Liver (tissue), 9 donors: Measurements from ENCODE around the gene CPLANE2. TPM values are rescaled to one million over a fixed set of nuclear protein-coding genes. Genes with fewer than 3 reads are reported as not detected.

Experiments used
- DNase-seq: peaks from one replicate; pipeline ENCODE4 v3.0.0-alpha.2; 2017; ENCODE audit warnings: low spot score
- H3K27ac ChIP-seq, 2 donors: one replicate each; pipeline ENCODE4 v1.7.0; 2013; ENCODE audit warnings: inconsistent platforms in 2 of 2, low read length in 2 of 2, control low read depth in 1 of 2, low read depth in 1 of 2, mild to moderate bottlenecking in 1 of 2
- H3K27me3 ChIP-seq, 4 donors: one replicate each; pipeline versions ENCODE4 v1.6.1 to v1.7.0; 2013; ENCODE audit warnings: low read length in 3 of 4, inconsistent platforms in 1 of 4, mild to moderate bottlenecking in 1 of 4, moderate library complexity in 1 of 4; ENCODE audit not compliant: control insufficient read depth in 4 of 4, insufficient read depth in 4 of 4
- H3K36me3 ChIP-seq, 4 donors: one replicate each; pipeline versions ENCODE4 v1.6.1 to v1.7.0; 2013; ENCODE audit warnings: low read length in 3 of 4, mild to moderate bottlenecking in 3 of 4, low read depth in 1 of 4, moderate library complexity in 1 of 4; ENCODE audit not compliant: control insufficient read depth in 4 of 4, insufficient read depth in 3 of 4
- H3K4me1 ChIP-seq, 4 donors: one replicate each; pipeline versions ENCODE4 v1.6.1 to v1.7.0; 2013; ENCODE audit warnings: low read length in 3 of 4, mild to moderate bottlenecking in 3 of 4, moderate library complexity in 1 of 4; ENCODE audit not compliant: control insufficient read depth in 4 of 4, insufficient read depth in 4 of 4
- H3K4me3 ChIP-seq, 3 donors: one replicate each; pipeline versions ENCODE4 v1.6.1 to v1.7.0; 2013; ENCODE audit warnings: low read length in 3 of 3, control low read depth in 1 of 3, low read depth in 1 of 3, mild to moderate bottlenecking in 1 of 3
- H3K9ac ChIP-seq, 2 donors: one replicate each; pipeline ENCODE4 v1.7.0; 2013; ENCODE audit warnings: low read length in 2 of 2, mild to moderate bottlenecking in 2 of 2, moderate library complexity in 2 of 2, control low read depth in 1 of 2, low read depth in 1 of 2
- H3K9me3 ChIP-seq, 4 donors: one replicate each; pipeline versions ENCODE4 v1.6.1 to v1.7.0; 2013; ENCODE audit warnings: low read length in 3 of 4; ENCODE audit not compliant: control insufficient read depth in 4 of 4
- EGR1 ChIP-seq, 2 donors: IDR thresholded peaks; 2 replicates each; pipeline ENCODE4 v1.6.1; 2016 to 2018; ENCODE audit warnings: antibody characterized with exemption in 2 of 2, low read depth in 2 of 2
- FOXA1 ChIP-seq: IDR thresholded peaks from 2 replicates; pipeline ENCODE4 v1.6.1; 2016; ENCODE audit warnings: antibody characterized with exemption
- FOXA2 ChIP-seq: IDR thresholded peaks from 2 replicates; pipeline ENCODE4 v1.6.1; 2016; ENCODE audit warnings: antibody characterized with exemption
- GABPA ChIP-seq, 2 donors: IDR thresholded peaks in 1 of 2; conservative IDR thresholded peaks in 1 of 2; 2 replicates each; pipeline ENCODE4 v1.6.1; 2016; ENCODE audit warnings: antibody characterized with exemption in 2 of 2, mild to moderate bottlenecking in 1 of 2, moderate library complexity in 1 of 2
- HNF4A ChIP-seq, 2 donors: conservative IDR thresholded peaks; 2 replicates each; pipeline ENCODE4 v1.6.1; 2016; ENCODE audit warnings: antibody characterized with exemption in 2 of 2, mild to moderate bottlenecking in 2 of 2
- HNF4G ChIP-seq: IDR thresholded peaks from 2 replicates; pipeline ENCODE4 v1.6.1; 2016; ENCODE audit warnings: antibody characterized with exemption
- JUND ChIP-seq, 2 donors: IDR thresholded peaks; 2 replicates each; pipeline ENCODE4 v1.6.1; 2016; ENCODE audit warnings: antibody characterized with exemption in 2 of 2
- MAX ChIP-seq: IDR thresholded peaks from 2 replicates; pipeline ENCODE4 v1.6.1; 2016; ENCODE audit warnings: antibody characterized with exemption
- NR2F2 ChIP-seq: IDR thresholded peaks from 2 replicates; pipeline ENCODE4 v1.6.1; 2016; ENCODE audit warnings: antibody characterized with exemption
- RAD21 ChIP-seq, 2 donors: IDR thresholded peaks; 2 replicates each; pipeline ENCODE4 v1.6.1; 2016; ENCODE audit warnings: antibody characterized with exemption in 2 of 2, mild to moderate bottlenecking in 2 of 2
- RXRA ChIP-seq, 2 donors: IDR thresholded peaks; 2 replicates each; pipeline ENCODE4 v1.6.1; 2017 to 2018; ENCODE audit warnings: antibody characterized with exemption in 2 of 2, mild to moderate bottlenecking in 1 of 2
- SP1 ChIP-seq: IDR thresholded peaks from 2 replicates; pipeline ENCODE4 v1.6.1; 2018; ENCODE audit warnings: antibody characterized with exemption, mild to moderate bottlenecking
- YY1 ChIP-seq: IDR thresholded peaks from 2 replicates; pipeline ENCODE4 v1.6.1; 2016; ENCODE audit warnings: antibody characterized with exemption, mild to moderate bottlenecking
- WGBS: extraction: QIAGEN DNeasy Blood & Tissue Kit; methylation state at CpG from one replicate; pipeline ENCODE4 v1.1.7; 2013; 5-methylcytosine and 5-hydroxymethylcytosine counted together
- polyA plus RNA-seq, 2 donors: library from polyadenylated mRNA; stranded (reverse) in 1 of 2; unstranded in 1 of 2; fragments of 200-250 nt in 1 of 2; fragments of >200 nt in 1 of 2; fragmentation: Nextera tagmentation in 1 of 2; extraction: Ambion mirVana in 1 of 2; gene quantifications; one replicate each; pipeline versions ENCODE4 v1.2.1 to v1.2.3, GENCODE V29; 2013 to 2015
- total RNA-seq, 2 donors: library from RNA; depleted of rRNA; stranded (reverse); fragments of >200 nt; gene quantifications; one replicate each; pipeline ENCODE4 v1.2.3, GENCODE V29; 2014
- TF ChIP-seq, protein P1 (sequence below): IDR thresholded peaks from 2 replicates; pipeline ENCODE4 v1.6.1; 2016; ENCODE audit warnings: antibody characterized with exemption
- TF ChIP-seq, protein P2 (sequence below): IDR thresholded peaks from 2 replicates; pipeline ENCODE4 v1.6.1; 2016; ENCODE audit warnings: antibody characterized with exemption, mild to moderate bottlenecking
- TF ChIP-seq, protein P3 (sequence below): IDR thresholded peaks from 2 replicates; pipeline ENCODE4 v1.6.1; 2016; ENCODE audit warnings: antibody characterized with exemption
- TF ChIP-seq, protein P4 (sequence below): fragments of 150-350 bp; IDR thresholded peaks from 2 replicates; pipeline ENCODE4 v1.5.1; 2017; ENCODE audit warnings: improper control_type of control experiment, low read depth, low read length; ENCODE audit not compliant: missing input control
- donor health status: healthy.
- donor health status: healthy.
- donor health status: healthy.
- donor health status: healthy.
- donor health status: healthy.

CPLANE2 gene
- total and polyA plus RNA-seq, 4 donors, result 0.96 to 2.7 (median 2.5) TPM

GRCh38 chr1:16213013-16213412 is 24.0 kb downstream of the CPLANE2 start:
- H3K9ac ChIP-seq, result no peak overlapping the region
- TF ChIP-seq, protein P1, sequence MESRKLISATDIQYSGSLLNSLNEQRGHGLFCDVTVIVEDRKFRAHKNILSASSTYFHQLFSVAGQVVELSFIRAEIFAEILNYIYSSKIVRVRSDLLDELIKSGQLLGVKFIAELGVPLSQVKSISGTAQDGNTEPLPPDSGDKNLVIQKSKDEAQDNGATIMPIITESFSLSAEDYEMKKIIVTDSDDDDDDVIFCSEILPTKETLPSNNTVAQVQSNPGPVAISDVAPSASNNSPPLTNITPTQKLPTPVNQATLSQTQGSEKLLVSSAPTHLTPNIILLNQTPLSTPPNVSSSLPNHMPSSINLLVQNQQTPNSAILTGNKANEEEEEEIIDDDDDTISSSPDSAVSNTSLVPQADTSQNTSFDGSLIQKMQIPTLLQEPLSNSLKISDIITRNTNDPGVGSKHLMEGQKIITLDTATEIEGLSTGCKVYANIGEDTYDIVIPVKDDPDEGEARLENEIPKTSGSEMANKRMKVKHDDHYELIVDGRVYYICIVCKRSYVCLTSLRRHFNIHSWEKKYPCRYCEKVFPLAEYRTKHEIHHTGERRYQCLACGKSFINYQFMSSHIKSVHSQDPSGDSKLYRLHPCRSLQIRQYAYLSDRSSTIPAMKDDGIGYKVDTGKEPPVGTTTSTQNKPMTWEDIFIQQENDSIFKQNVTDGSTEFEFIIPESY, result no peak
- TF ChIP-seq GABPA (IDR thresholded peaks at IDR 0.05 in 1 of 2, conservative IDR thresholded peaks at IDR 0.05 in 1 of 2) (no peak), FOXA2 (no peak), SP1 (no peak), FOXA1 (no peak), YY1 (no peak), RXRA (IDR thresholded peaks at IDR 0.05) (no peak), MAX (no peak), NR2F2 (no peak), EGR1 (IDR thresholded peaks at IDR 0.05; ENCODE audit: low read depth in 2 of 2) (no peak), RAD21 (IDR thresholded peaks at IDR 0.05) (no peak), HNF4A (conservative IDR thresholded peaks at IDR 0.05) (no peak), JUND (IDR thresholded peaks at IDR 0.05) (no peak), HNF4G (no peak)
- TF ChIP-seq, protein P2, sequence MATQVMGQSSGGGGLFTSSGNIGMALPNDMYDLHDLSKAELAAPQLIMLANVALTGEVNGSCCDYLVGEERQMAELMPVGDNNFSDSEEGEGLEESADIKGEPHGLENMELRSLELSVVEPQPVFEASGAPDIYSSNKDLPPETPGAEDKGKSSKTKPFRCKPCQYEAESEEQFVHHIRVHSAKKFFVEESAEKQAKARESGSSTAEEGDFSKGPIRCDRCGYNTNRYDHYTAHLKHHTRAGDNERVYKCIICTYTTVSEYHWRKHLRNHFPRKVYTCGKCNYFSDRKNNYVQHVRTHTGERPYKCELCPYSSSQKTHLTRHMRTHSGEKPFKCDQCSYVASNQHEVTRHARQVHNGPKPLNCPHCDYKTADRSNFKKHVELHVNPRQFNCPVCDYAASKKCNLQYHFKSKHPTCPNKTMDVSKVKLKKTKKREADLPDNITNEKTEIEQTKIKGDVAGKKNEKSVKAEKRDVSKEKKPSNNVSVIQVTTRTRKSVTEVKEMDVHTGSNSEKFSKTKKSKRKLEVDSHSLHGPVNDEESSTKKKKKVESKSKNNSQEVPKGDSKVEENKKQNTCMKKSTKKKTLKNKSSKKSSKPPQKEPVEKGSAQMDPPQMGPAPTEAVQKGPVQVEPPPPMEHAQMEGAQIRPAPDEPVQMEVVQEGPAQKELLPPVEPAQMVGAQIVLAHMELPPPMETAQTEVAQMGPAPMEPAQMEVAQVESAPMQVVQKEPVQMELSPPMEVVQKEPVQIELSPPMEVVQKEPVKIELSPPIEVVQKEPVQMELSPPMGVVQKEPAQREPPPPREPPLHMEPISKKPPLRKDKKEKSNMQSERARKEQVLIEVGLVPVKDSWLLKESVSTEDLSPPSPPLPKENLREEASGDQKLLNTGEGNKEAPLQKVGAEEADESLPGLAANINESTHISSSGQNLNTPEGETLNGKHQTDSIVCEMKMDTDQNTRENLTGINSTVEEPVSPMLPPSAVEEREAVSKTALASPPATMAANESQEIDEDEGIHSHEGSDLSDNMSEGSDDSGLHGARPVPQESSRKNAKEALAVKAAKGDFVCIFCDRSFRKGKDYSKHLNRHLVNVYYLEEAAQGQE, result no peak
- TF ChIP-seq, protein P3, sequence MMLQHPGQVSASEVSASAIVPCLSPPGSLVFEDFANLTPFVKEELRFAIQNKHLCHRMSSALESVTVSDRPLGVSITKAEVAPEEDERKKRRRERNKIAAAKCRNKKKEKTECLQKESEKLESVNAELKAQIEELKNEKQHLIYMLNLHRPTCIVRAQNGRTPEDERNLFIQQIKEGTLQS, result no peak
- TF ChIP-seq, protein P4, sequence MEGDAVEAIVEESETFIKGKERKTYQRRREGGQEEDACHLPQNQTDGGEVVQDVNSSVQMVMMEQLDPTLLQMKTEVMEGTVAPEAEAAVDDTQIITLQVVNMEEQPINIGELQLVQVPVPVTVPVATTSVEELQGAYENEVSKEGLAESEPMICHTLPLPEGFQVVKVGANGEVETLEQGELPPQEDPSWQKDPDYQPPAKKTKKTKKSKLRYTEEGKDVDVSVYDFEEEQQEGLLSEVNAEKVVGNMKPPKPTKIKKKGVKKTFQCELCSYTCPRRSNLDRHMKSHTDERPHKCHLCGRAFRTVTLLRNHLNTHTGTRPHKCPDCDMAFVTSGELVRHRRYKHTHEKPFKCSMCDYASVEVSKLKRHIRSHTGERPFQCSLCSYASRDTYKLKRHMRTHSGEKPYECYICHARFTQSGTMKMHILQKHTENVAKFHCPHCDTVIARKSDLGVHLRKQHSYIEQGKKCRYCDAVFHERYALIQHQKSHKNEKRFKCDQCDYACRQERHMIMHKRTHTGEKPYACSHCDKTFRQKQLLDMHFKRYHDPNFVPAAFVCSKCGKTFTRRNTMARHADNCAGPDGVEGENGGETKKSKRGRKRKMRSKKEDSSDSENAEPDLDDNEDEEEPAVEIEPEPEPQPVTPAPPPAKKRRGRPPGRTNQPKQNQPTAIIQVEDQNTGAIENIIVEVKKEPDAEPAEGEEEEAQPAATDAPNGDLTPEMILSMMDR, result no peak
- H3K4me1 ChIP-seq, result peaks cover 2 to 15% (median 8%) of the 10 kb centered on the region in 4 donors
- H3K36me3 ChIP-seq, result no peaks in the 10 kb centered on the region
- no peak for DNase-seq
- no peaks in the 10 kb centered on the region for H3K27me3 ChIP-seq
- H3K4me3 ChIP-seq, result no peak overlapping the region
- no peaks in the 10 kb centered on the region for H3K9me3 ChIP-seq
- no peak overlapping the region for H3K27ac ChIP-seq
- WGBS, result 52% methylated on average over 3 of the region's 3 CpGs
